GM23248 (cell line): ENCODE data around the gene RNF128.

Experiments used
- EZH2 ChIP-seq: fragments of 200-600 bp; sonication (generic); IDR thresholded peaks from 2 replicates; pipeline ENCODE4 v1.6.1; 2018; ENCODE audit warnings: antibody characterized with exemption, mild to moderate bottlenecking; ENCODE audit not compliant: insufficient read depth, poor library complexity, severe bottlenecking
- EZH2phosphoT487 ChIP-seq: fragments of 200-600 bp; sonication (generic); IDR thresholded peaks from 2 replicates; pipeline ENCODE4 v1.6.1; 2018; ENCODE audit warnings: antibody characterized with exemption, moderate library complexity, mild to moderate bottlenecking, low read depth; ENCODE audit not compliant: insufficient read depth

DNA sequence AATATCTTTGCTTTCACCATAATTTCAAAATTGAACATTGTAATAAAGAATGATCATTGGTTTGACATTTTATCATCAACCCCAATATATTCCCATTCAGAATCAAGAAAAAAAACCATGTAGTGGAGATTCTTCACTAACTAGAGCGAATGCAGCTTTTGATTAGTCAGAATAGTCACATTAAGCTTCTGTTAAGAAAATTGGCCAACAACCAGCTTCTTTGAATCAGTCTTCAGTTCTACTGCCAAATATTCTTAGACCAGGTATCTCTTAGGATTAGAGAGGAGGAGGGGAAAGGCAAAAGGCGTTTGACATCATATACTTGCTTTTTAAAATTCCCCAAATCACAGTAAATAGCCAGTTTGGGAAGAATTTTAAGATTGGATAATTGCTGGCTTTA lies 53.8 kb downstream of the RNF128 start:
- TF ChIP-seq EZH2: no peak
- no peak for TF ChIP-seq EZH2phosphoT487
